Erythroblast (primary cell): Measurements from ENCODE around the gene TBX4.

Experiments used
- GATA1 ChIP-seq: IDR thresholded peaks from 2 replicates; pipeline ENCODE4 v1.6.1; 2011; ENCODE audit warnings: low read depth, mild to moderate bottlenecking, control low read depth, low read length, moderate library complexity
- POLR2A ChIP-seq: IDR thresholded peaks from 2 replicates; pipeline ENCODE4 v1.6.1; 2011; ENCODE audit warnings: mild to moderate bottlenecking, low read length

DNA sequence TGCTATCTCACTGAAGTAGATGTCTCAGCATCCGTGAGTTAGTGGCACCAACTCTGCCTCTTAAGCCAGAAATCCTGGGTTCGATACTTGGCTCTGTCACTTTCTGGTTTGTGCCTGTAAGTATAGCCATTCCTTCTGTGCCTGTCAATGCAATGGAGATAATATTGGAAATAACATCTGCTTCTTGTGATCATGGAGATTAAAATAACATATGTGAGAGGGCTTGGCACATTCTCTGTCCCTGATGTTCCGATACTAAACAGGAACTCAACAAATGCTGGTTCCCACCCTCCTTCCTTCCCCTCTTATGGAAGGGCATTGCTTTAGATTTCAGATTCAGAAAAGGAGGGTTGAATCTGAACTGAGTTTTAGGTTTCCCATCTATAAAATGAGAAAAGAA is 39.8 kb downstream of the TBX4 start:
- TF ChIP-seq POLR2A: no peak
- no peak for TF ChIP-seq GATA1
